HEK293 (cell line): ENCODE results near the gene ZNF273.

Source experiments
- CTCF ChIA-PET: fragments of 350-600 bp; formaldehyde crosslinking; extraction: SDS; loops from one replicate; lab custom pipeline; 2021; ENCODE audit warnings: antibody characterized with exemption; lab: Yijun Ruan, JAX
- POLR2A ChIA-PET: fragments of 300-600 bp; formaldehyde crosslinking; extraction: SDS; loops from one replicate; lab custom pipeline; 2020; ENCODE audit warnings: antibody characterized with exemption, inconsistent platforms; lab: Yijun Ruan, JAX
- H3K27ac ChIP-seq: fragments of 200-500 bp; sonication (Bioruptor generic); 2 replicates; pipeline ENCODE4 v1.5.1; 2014; ENCODE audit warnings: low read depth, low read length, control low read depth, inconsistent platforms; ENCODE audit errors: extremely low read depth
- H3K36me3 ChIP-seq, 2 experiments: fragments of 200-500 bp in 1 of 2; sonication (Bioruptor generic) in 1 of 2; 1 replicate in 1 of 2; 2 replicates in 1 of 2; pipeline ENCODE4 v1.5.1; 2014 to 2017; ENCODE audit warnings: inconsistent platforms in 2 of 2, low read length in 2 of 2; ENCODE audit not compliant: control insufficient read depth in 2 of 2, insufficient read depth in 1 of 2
- H3K4me1 ChIP-seq: fragments of 200-500 bp; sonication (Bioruptor generic); 2 replicates; pipeline ENCODE4 v1.5.1; 2014; ENCODE audit warnings: mild to moderate bottlenecking, low read length, inconsistent platforms; ENCODE audit not compliant: control insufficient read depth, insufficient read depth
- H3K4me3 ChIP-seq: 2 replicates; pipeline ENCODE4 v1.5.1; 2011; ENCODE audit warnings: low read depth, mild to moderate bottlenecking, control low read depth, low read length, moderate library complexity
- H3K9me3 ChIP-seq: fragments of 200-500 bp; sonication (Bioruptor generic); 2 replicates; pipeline ENCODE4 v1.5.1; 2014; ENCODE audit warnings: low read depth, low read length, inconsistent platforms; ENCODE audit not compliant: control insufficient read depth, insufficient read depth
- MEIS1 ChIP-seq: sonication (generic); formaldehyde crosslinking; IDR thresholded peaks from 2 replicates; pipeline ENCODE4 v1.8.1; 2022; ENCODE audit warnings: missing genetic modification reagents, mild to moderate bottlenecking, borderline replicate concordance
- PBX3 ChIP-seq: sonication (generic); formaldehyde crosslinking; IDR thresholded peaks from 2 replicates; pipeline ENCODE4 v1.8.1; 2022; ENCODE audit warnings: mild to moderate bottlenecking, moderate library complexity, missing genetic modification reagents
- SALL2 ChIP-seq: fragments of 450-650 bp; formaldehyde crosslinking; IDR thresholded peaks from 2 replicates; pipeline ENCODE4 v1.5.0; 2017; ENCODE audit warnings: missing biosample characterization, mild to moderate bottlenecking, missing genetic modification characterization, borderline replicate concordance
- ZBTB48 ChIP-seq: fragments of 450-650 bp; formaldehyde crosslinking; IDR thresholded peaks from 2 replicates; pipeline ENCODE4 v1.5.1; 2016; ENCODE audit warnings: missing biosample characterization, missing genetic modification characterization
- ZNF138 ChIP-seq: fragments of 450-650 bp; formaldehyde crosslinking; IDR thresholded peaks from 2 replicates; pipeline ENCODE4 v1.5.1; 2016; ENCODE audit warnings: missing biosample characterization, missing genetic modification characterization, borderline replicate concordance
- ZNF19 ChIP-seq: fragments of 450-650 bp; formaldehyde crosslinking; IDR thresholded peaks from 2 replicates; pipeline ENCODE4; 2016; ENCODE audit warnings: missing biosample characterization, missing genetic modification characterization, low read depth
- ZNF311 ChIP-seq: fragments of 450-650 bp; formaldehyde crosslinking; IDR thresholded peaks from 2 replicates; pipeline ENCODE4 v1.5.1; 2017; ENCODE audit warnings: missing biosample characterization, missing genetic modification characterization, borderline replicate concordance
- ZNF37A ChIP-seq: fragments of 450-650 bp; IDR thresholded peaks from 2 replicates; pipeline ENCODE4 v1.5.1; 2018; ENCODE audit warnings: missing biosample characterization, missing genetic modification characterization
- ZNF48 ChIP-seq: fragments of 450-650 bp; formaldehyde crosslinking; IDR thresholded peaks from 2 replicates; pipeline ENCODE4 v1.5.1; 2016; ENCODE audit warnings: missing biosample characterization, missing genetic modification characterization
- ZNF529 ChIP-seq: fragments of 450-650 bp; formaldehyde crosslinking; IDR thresholded peaks from 2 replicates; pipeline ENCODE4 v1.5.1; 2017; ENCODE audit warnings: missing genetic modification characterization, missing biosample characterization; ENCODE audit not compliant: insufficient replicate concordance
- ZNF530 ChIP-seq: fragments of 450-650 bp; formaldehyde crosslinking; IDR thresholded peaks from 2 replicates; pipeline ENCODE4 v1.5.1; 2016; ENCODE audit warnings: low read depth, missing biosample characterization, missing genetic modification characterization
- ZNF544 ChIP-seq: fragments of 450-650 bp; formaldehyde crosslinking; IDR thresholded peaks from 2 replicates; pipeline ENCODE4 v1.5.0; 2017; ENCODE audit warnings: missing biosample characterization, missing genetic modification characterization
- ZNF621 ChIP-seq: fragments of 450-650 bp; formaldehyde crosslinking; IDR thresholded peaks from 2 replicates; pipeline ENCODE4 v1.5.1; 2017; ENCODE audit warnings: missing biosample characterization, missing genetic modification characterization
- ZSCAN23 ChIP-seq: fragments of 450-650 bp; formaldehyde crosslinking; IDR thresholded peaks from 2 replicates; pipeline ENCODE4 v1.5.1; 2016; ENCODE audit warnings: missing biosample characterization, missing genetic modification characterization
- TF ChIP-seq, protein P1 (sequence below): fragments of 450-650 bp; formaldehyde crosslinking; IDR thresholded peaks from 2 replicates; pipeline ENCODE4 v1.5.1; 2017; ENCODE audit warnings: missing biosample characterization, missing genetic modification characterization
- TF ChIP-seq, protein P2 (sequence below): fragments of 450-650 bp; formaldehyde crosslinking; IDR thresholded peaks from 2 replicates; pipeline ENCODE4 v1.5.1; 2016; ENCODE audit warnings: missing biosample characterization, missing genetic modification characterization
- TF ChIP-seq, protein P3 (sequence below): fragments of 450-650 bp; IDR thresholded peaks from 2 replicates; pipeline ENCODE4 v1.5.1; 2018; ENCODE audit warnings: missing biosample characterization, missing genetic modification characterization
- TF ChIP-seq, protein P4 (sequence below): IDR thresholded peaks from 2 replicates; pipeline ENCODE4 v1.6.1; 2011; ENCODE audit warnings: mild to moderate bottlenecking, low read depth, low read length, borderline replicate concordance

ZNF273 gene

DNA sequence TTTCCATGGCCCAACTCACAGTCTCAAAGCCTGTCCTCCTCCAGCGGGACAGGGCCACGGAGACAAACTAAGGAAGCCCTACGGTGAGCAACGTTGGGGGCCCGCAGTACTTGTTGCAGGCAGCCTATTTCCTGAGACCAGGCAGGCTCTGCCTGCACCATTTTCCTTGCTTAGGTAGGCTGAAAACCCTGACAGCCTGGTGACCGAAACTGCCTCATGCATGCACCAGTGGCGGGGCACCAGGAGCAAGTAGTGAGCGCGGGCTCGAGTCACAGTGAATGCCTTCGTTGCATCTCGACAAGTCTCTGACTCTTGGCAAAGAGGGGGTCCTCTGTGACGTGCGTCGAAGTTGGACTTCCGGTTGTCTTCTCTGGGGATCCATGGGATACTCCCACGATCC is 23.3 kb upstream of the ZNF273 start (continued):
- no peak for TF ChIP-seq ZNF48 (tag by site-specific recombination)
- no peak for TF ChIP-seq ZNF19 (tag by site-specific recombination)
- TF ChIP-seq SALL2 (tag by site-specific recombination): no peak
- no peak for TF ChIP-seq PBX3
- TF ChIP-seq ZNF621 (tag by site-specific recombination): no peak
- TF ChIP-seq ZSCAN23: no peak
- TF ChIP-seq ZNF530: no peak
- TF ChIP-seq ZBTB48 (tag by site-specific recombination): no peak
- no peak for TF ChIP-seq MEIS1 (CRISPR knock-in tag)
- no peak for TF ChIP-seq ZNF138 (tag by site-specific recombination)
- TF ChIP-seq, all 188 proteins: peak for 0

- Histone ChIP-seq H3K4me1 (no peaks in the 10 kb centered on the region), H3K36me3 (no peaks in the 10 kb centered on the region)
- TF ChIP-seq MEIS1 (CRISPR knock-in tag): no peak
- TF ChIP-seq, protein P1, sequence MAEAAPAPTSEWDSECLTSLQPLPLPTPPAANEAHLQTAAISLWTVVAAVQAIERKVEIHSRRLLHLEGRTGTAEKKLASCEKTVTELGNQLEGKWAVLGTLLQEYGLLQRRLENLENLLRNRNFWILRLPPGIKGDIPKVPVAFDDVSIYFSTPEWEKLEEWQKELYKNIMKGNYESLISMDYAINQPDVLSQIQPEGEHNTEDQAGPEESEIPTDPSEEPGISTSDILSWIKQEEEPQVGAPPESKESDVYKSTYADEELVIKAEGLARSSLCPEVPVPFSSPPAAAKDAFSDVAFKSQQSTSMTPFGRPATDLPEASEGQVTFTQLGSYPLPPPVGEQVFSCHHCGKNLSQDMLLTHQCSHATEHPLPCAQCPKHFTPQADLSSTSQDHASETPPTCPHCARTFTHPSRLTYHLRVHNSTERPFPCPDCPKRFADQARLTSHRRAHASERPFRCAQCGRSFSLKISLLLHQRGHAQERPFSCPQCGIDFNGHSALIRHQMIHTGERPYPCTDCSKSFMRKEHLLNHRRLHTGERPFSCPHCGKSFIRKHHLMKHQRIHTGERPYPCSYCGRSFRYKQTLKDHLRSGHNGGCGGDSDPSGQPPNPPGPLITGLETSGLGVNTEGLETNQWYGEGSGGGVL (tag by site-specific recombination): no peak
- no peak for TF ChIP-seq ZNF529 (tag by site-specific recombination)
- TF ChIP-seq ZNF48 (tag by site-specific recombination): no peak
- TF ChIP-seq, protein P2, sequence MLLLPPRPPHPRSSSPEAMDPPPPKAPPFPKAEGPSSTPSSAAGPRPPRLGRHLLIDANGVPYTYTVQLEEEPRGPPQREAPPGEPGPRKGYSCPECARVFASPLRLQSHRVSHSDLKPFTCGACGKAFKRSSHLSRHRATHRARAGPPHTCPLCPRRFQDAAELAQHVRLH (tag by site-specific recombination): no peak
- TF ChIP-seq, protein P3, sequence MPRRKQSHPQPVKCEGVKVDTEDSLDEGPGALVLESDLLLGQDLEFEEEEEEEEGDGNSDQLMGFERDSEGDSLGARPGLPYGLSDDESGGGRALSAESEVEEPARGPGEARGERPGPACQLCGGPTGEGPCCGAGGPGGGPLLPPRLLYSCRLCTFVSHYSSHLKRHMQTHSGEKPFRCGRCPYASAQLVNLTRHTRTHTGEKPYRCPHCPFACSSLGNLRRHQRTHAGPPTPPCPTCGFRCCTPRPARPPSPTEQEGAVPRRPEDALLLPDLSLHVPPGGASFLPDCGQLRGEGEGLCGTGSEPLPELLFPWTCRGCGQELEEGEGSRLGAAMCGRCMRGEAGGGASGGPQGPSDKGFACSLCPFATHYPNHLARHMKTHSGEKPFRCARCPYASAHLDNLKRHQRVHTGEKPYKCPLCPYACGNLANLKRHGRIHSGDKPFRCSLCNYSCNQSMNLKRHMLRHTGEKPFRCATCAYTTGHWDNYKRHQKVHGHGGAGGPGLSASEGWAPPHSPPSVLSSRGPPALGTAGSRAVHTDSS (tag by site-specific recombination): no peak
- TF ChIP-seq, protein P4, sequence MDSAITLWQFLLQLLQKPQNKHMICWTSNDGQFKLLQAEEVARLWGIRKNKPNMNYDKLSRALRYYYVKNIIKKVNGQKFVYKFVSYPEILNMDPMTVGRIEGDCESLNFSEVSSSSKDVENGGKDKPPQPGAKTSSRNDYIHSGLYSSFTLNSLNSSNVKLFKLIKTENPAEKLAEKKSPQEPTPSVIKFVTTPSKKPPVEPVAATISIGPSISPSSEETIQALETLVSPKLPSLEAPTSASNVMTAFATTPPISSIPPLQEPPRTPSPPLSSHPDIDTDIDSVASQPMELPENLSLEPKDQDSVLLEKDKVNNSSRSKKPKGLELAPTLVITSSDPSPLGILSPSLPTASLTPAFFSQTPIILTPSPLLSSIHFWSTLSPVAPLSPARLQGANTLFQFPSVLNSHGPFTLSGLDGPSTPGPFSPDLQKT: no peak
- no peak for TF ChIP-seq ZNF544 (tag by site-specific recombination)
- TF ChIP-seq ZNF311 (tag by site-specific recombination): no peak
- no peak for TF ChIP-seq ZNF37A (tag by site-specific recombination)
- TF ChIP-seq, all 188 proteins: peak for 0
- ChIA-PET POLR2A (no interaction called here), CTCF (no interaction called here)
- Histone ChIP-seq H3K4me3 (no peak overlapping the region), H3K27ac (no peak overlapping the region), H3K9me3 (no peaks in the 10 kb centered on the region)
These were observed 22.5 kb upstream of the ZNF273 start for GRCh38 chr7:64880322-64881297.
